HL-60 (cell line): Measurements from ENCODE around the gene TMEM79.

Experiments used
- CTCF ChIP-seq: IDR thresholded peaks from one replicate; pipeline ENCODE4 v1.5.1; 2011; ENCODE audit warnings: low read length, control low read depth, inconsistent platforms; ENCODE audit not compliant: insufficient read depth
- GABPA ChIP-seq: IDR thresholded peaks from 2 replicates; pipeline ENCODE4 v1.6.1; 2012; ENCODE audit warnings: low read depth
- POLR2AphosphoS5 ChIP-seq: IDR thresholded peaks from 2 replicates; pipeline ENCODE4 v1.6.1; 2012; ENCODE audit warnings: low read depth
- REST ChIP-seq: IDR thresholded peaks from 2 replicates; pipeline ENCODE4 v1.6.1; 2012; ENCODE audit warnings: low read depth; ENCODE audit not compliant: insufficient replicate concordance
- SPI1 ChIP-seq: IDR thresholded peaks from 2 replicates; pipeline ENCODE4 v1.6.1; 2012; ENCODE audit warnings: low read depth, mild to moderate bottlenecking, borderline replicate concordance

- no peak for TF ChIP-seq CTCF
- TF ChIP-seq REST, result no peak
- TF ChIP-seq SPI1, result no peak
- TF ChIP-seq GABPA, result no peak
- no peak for TF ChIP-seq POLR2AphosphoS5
These were observed 35.8 kb upstream of the TMEM79 start for GRCh38 chr1:156248323-156248683.
